Liver (tissue), 9 donors: Measurements from ENCODE around the gene ADCY2. TPM values are rescaled to one million over a fixed set of nuclear protein-coding genes. Genes with fewer than 3 reads are reported as not detected.
A peak's percentile ranks its signal among the peaks of the same experiment; 100 is the strongest.

Source experiments
- DNase-seq: peaks from one replicate; pipeline ENCODE4 v3.0.0-alpha.2; 2017; ENCODE audit warnings: low spot score
- H3K27ac ChIP-seq, 2 donors: one replicate each; pipeline ENCODE4 v1.7.0; 2013; ENCODE audit warnings: inconsistent platforms in 2 of 2, low read length in 2 of 2, control low read depth in 1 of 2, low read depth in 1 of 2, mild to moderate bottlenecking in 1 of 2
- H3K27me3 ChIP-seq, 4 donors: one replicate each; pipeline versions ENCODE4 v1.6.1 to v1.7.0; 2013; ENCODE audit warnings: low read length in 3 of 4, inconsistent platforms in 1 of 4, mild to moderate bottlenecking in 1 of 4, moderate library complexity in 1 of 4; ENCODE audit not compliant: control insufficient read depth in 4 of 4, insufficient read depth in 4 of 4
- H3K36me3 ChIP-seq, 4 donors: one replicate each; pipeline versions ENCODE4 v1.6.1 to v1.7.0; 2013; ENCODE audit warnings: low read length in 3 of 4, mild to moderate bottlenecking in 3 of 4, low read depth in 1 of 4, moderate library complexity in 1 of 4; ENCODE audit not compliant: control insufficient read depth in 4 of 4, insufficient read depth in 3 of 4
- H3K4me1 ChIP-seq, 4 donors: one replicate each; pipeline versions ENCODE4 v1.6.1 to v1.7.0; 2013; ENCODE audit warnings: low read length in 3 of 4, mild to moderate bottlenecking in 3 of 4, moderate library complexity in 1 of 4; ENCODE audit not compliant: control insufficient read depth in 4 of 4, insufficient read depth in 4 of 4
- H3K4me3 ChIP-seq, 3 donors: one replicate each; pipeline versions ENCODE4 v1.6.1 to v1.7.0; 2013; ENCODE audit warnings: low read length in 3 of 3, control low read depth in 1 of 3, low read depth in 1 of 3, mild to moderate bottlenecking in 1 of 3
- H3K9ac ChIP-seq, 2 donors: one replicate each; pipeline ENCODE4 v1.7.0; 2013; ENCODE audit warnings: low read length in 2 of 2, mild to moderate bottlenecking in 2 of 2, moderate library complexity in 2 of 2, control low read depth in 1 of 2, low read depth in 1 of 2
- H3K9me3 ChIP-seq, 4 donors: one replicate each; pipeline versions ENCODE4 v1.6.1 to v1.7.0; 2013; ENCODE audit warnings: low read length in 3 of 4; ENCODE audit not compliant: control insufficient read depth in 4 of 4
- EGR1 ChIP-seq, 2 donors: IDR thresholded peaks; 2 replicates each; pipeline ENCODE4 v1.6.1; 2016 to 2018; ENCODE audit warnings: antibody characterized with exemption in 2 of 2, low read depth in 2 of 2
- FOXA1 ChIP-seq: IDR thresholded peaks from 2 replicates; pipeline ENCODE4 v1.6.1; 2016; ENCODE audit warnings: antibody characterized with exemption
- FOXA2 ChIP-seq: IDR thresholded peaks from 2 replicates; pipeline ENCODE4 v1.6.1; 2016; ENCODE audit warnings: antibody characterized with exemption
- GABPA ChIP-seq, 2 donors: IDR thresholded peaks in 1 of 2; conservative IDR thresholded peaks in 1 of 2; 2 replicates each; pipeline ENCODE4 v1.6.1; 2016; ENCODE audit warnings: antibody characterized with exemption in 2 of 2, mild to moderate bottlenecking in 1 of 2, moderate library complexity in 1 of 2
- HNF4A ChIP-seq, 2 donors: conservative IDR thresholded peaks; 2 replicates each; pipeline ENCODE4 v1.6.1; 2016; ENCODE audit warnings: antibody characterized with exemption in 2 of 2, mild to moderate bottlenecking in 2 of 2
- HNF4G ChIP-seq: IDR thresholded peaks from 2 replicates; pipeline ENCODE4 v1.6.1; 2016; ENCODE audit warnings: antibody characterized with exemption
- JUND ChIP-seq, 2 donors: IDR thresholded peaks; 2 replicates each; pipeline ENCODE4 v1.6.1; 2016; ENCODE audit warnings: antibody characterized with exemption in 2 of 2
- NR2F2 ChIP-seq: IDR thresholded peaks from 2 replicates; pipeline ENCODE4 v1.6.1; 2016; ENCODE audit warnings: antibody characterized with exemption
- RAD21 ChIP-seq, 2 donors: IDR thresholded peaks; 2 replicates each; pipeline ENCODE4 v1.6.1; 2016; ENCODE audit warnings: antibody characterized with exemption in 2 of 2, mild to moderate bottlenecking in 2 of 2
- REST ChIP-seq: IDR thresholded peaks from 2 replicates; pipeline ENCODE4 v1.6.1; 2016; ENCODE audit warnings: antibody characterized with exemption, mild to moderate bottlenecking
- RXRA ChIP-seq, 2 donors: IDR thresholded peaks; 2 replicates each; pipeline ENCODE4 v1.6.1; 2017 to 2018; ENCODE audit warnings: antibody characterized with exemption in 2 of 2, mild to moderate bottlenecking in 1 of 2
- SP1 ChIP-seq: IDR thresholded peaks from 2 replicates; pipeline ENCODE4 v1.6.1; 2018; ENCODE audit warnings: antibody characterized with exemption, mild to moderate bottlenecking
- TAF1 ChIP-seq: conservative IDR thresholded peaks from 2 replicates; pipeline ENCODE4 v1.6.1; 2016; ENCODE audit warnings: antibody characterized with exemption, mild to moderate bottlenecking
- YY1 ChIP-seq: IDR thresholded peaks from 2 replicates; pipeline ENCODE4 v1.6.1; 2016; ENCODE audit warnings: antibody characterized with exemption, mild to moderate bottlenecking
- WGBS: extraction: QIAGEN DNeasy Blood & Tissue Kit; methylation state at CpG from one replicate; pipeline ENCODE4 v1.1.7; 2013; 5-methylcytosine and 5-hydroxymethylcytosine counted together
- polyA plus RNA-seq, 2 donors: library from polyadenylated mRNA; stranded (reverse) in 1 of 2; unstranded in 1 of 2; fragments of 200-250 nt in 1 of 2; fragments of >200 nt in 1 of 2; fragmentation: Nextera tagmentation in 1 of 2; extraction: Ambion mirVana in 1 of 2; gene quantifications; one replicate each; pipeline versions ENCODE4 v1.2.1 to v1.2.3, GENCODE V29; 2013 to 2015
- total RNA-seq, 2 donors: library from RNA; depleted of rRNA; stranded (reverse); fragments of >200 nt; gene quantifications; one replicate each; pipeline ENCODE4 v1.2.3, GENCODE V29; 2014
- TF ChIP-seq, protein P1 (sequence below): IDR thresholded peaks from 2 replicates; pipeline ENCODE4 v1.6.1; 2016; ENCODE audit warnings: antibody characterized with exemption
- TF ChIP-seq, protein P2 (sequence below): fragments of 150-350 bp; IDR thresholded peaks from 2 replicates; pipeline ENCODE4 v1.5.1; 2017; ENCODE audit warnings: improper control_type of control experiment, low read depth, low read length; ENCODE audit not compliant: missing input control
- donor health status: healthy.
- donor health status: healthy.
- donor health status: healthy.
- donor health status: healthy.
- donor health status: healthy.

Gene ADCY2
- total and polyA plus RNA-seq, 4 donors: not detected

DNA sequence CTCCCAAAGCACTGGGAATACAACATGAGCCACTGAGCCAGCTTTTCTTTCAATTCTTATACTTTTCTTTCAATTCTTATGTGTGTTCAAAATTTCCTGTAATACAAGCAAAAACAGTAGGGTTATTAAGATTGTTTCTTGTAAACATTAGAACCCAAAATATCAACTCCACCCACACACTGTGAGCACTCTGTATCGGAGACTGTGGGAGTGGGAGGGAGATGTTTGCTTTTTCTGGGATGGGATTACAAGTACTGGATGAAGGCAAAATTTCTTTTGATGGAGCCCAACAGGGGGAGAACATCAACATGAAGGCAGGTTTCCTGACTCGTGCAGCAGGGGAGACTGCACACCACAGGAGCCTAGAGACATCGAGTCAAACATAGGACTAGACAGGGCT is 459.7 kb downstream of the ADCY2 start:
- Histone ChIP-seq H3K36me3 (peaks cover 3 to 19% (median 15%) of the 10 kb centered on the region in 4 donors), H3K4me1 (peaks cover 4 to 21% (median 13%) of the 10 kb centered on the region in 4 donors), H3K9ac (no peak overlapping the region), H3K9me3 (no peaks in the 10 kb centered on the region), H3K27ac (no peak overlapping the region), H3K4me3 (no peak overlapping the region), H3K27me3 (no peaks in the 10 kb centered on the region)
- no peak for DNase-seq
- 80% methylated on average over 3 of the region's 3 CpGs for WGBS
- no peak for TF ChIP-seq JUND (IDR thresholded peaks at IDR 0.05)
- no peak for TF ChIP-seq HNF4A (conservative IDR thresholded peaks at IDR 0.05)
- no peak for TF ChIP-seq FOXA2
- TF ChIP-seq GABPA (IDR thresholded peaks at IDR 0.05 in 1 of 2, conservative IDR thresholded peaks at IDR 0.05 in 1 of 2): no peak
- TF ChIP-seq NR2F2: no peak
- no peak for TF ChIP-seq EGR1 (IDR thresholded peaks at IDR 0.05; ENCODE audit: low read depth in 2 of 2)
- no peak for TF ChIP-seq RXRA (IDR thresholded peaks at IDR 0.05)
- TF ChIP-seq, protein P1, sequence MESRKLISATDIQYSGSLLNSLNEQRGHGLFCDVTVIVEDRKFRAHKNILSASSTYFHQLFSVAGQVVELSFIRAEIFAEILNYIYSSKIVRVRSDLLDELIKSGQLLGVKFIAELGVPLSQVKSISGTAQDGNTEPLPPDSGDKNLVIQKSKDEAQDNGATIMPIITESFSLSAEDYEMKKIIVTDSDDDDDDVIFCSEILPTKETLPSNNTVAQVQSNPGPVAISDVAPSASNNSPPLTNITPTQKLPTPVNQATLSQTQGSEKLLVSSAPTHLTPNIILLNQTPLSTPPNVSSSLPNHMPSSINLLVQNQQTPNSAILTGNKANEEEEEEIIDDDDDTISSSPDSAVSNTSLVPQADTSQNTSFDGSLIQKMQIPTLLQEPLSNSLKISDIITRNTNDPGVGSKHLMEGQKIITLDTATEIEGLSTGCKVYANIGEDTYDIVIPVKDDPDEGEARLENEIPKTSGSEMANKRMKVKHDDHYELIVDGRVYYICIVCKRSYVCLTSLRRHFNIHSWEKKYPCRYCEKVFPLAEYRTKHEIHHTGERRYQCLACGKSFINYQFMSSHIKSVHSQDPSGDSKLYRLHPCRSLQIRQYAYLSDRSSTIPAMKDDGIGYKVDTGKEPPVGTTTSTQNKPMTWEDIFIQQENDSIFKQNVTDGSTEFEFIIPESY: no peak
- no peak for TF ChIP-seq REST
- TF ChIP-seq YY1: no peak

DNA sequence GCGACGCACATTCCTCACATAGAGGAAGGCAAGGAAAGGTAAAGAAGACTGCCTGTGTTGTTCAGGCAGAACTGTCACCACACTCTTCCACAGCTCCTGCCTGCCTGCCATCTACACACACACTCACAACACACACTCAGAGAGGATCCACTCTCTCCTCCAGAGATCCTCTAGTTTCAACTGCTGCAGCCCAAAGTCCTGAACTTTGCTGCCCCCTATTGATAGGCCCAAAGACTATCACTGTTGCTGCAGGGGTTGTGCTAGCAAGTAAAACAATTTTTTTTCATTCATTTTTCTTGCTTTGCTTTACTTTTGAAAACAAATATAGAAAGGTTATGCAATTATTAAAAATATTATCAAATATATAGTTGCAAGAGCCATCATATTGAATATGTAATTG is 460.9 kb downstream of the ADCY2 start:
- no peak for DNase-seq
- H3K27me3 ChIP-seq: no peaks in the 10 kb centered on the region

More for the DNA sequence above, 460.9 kb downstream of the ADCY2 start:
- H3K36me3 ChIP-seq: peaks cover 3 to 26% (median 23%) of the 10 kb centered on the region in 4 donors
- no peaks in the 10 kb centered on the region for H3K9me3 ChIP-seq
- H3K4me1 ChIP-seq: peaks cover 4 to 11% (median 6%) of the 10 kb centered on the region in 4 donors
- no peak overlapping the region for H3K27ac ChIP-seq
- TF ChIP-seq RAD21 (IDR thresholded peaks at IDR 0.05): peak; percentile 91 to 93
- no peak for TF ChIP-seq JUND (IDR thresholded peaks at IDR 0.05)
- TF ChIP-seq HNF4A (conservative IDR thresholded peaks at IDR 0.05): peak in 1 of 2 donors; percentile 25
- no peak for TF ChIP-seq TAF1
- no peak for TF ChIP-seq SP1
- TF ChIP-seq, protein P1: no peak
- TF ChIP-seq YY1: no peak
- no peak for TF ChIP-seq GABPA (IDR thresholded peaks at IDR 0.05 in 1 of 2, conservative IDR thresholded peaks at IDR 0.05 in 1 of 2)
- no peak for TF ChIP-seq FOXA2
- TF ChIP-seq FOXA1: no peak
- TF ChIP-seq, protein P2, sequence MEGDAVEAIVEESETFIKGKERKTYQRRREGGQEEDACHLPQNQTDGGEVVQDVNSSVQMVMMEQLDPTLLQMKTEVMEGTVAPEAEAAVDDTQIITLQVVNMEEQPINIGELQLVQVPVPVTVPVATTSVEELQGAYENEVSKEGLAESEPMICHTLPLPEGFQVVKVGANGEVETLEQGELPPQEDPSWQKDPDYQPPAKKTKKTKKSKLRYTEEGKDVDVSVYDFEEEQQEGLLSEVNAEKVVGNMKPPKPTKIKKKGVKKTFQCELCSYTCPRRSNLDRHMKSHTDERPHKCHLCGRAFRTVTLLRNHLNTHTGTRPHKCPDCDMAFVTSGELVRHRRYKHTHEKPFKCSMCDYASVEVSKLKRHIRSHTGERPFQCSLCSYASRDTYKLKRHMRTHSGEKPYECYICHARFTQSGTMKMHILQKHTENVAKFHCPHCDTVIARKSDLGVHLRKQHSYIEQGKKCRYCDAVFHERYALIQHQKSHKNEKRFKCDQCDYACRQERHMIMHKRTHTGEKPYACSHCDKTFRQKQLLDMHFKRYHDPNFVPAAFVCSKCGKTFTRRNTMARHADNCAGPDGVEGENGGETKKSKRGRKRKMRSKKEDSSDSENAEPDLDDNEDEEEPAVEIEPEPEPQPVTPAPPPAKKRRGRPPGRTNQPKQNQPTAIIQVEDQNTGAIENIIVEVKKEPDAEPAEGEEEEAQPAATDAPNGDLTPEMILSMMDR: peak; percentile 80
- no peak for TF ChIP-seq RXRA (IDR thresholded peaks at IDR 0.05)
- no peak for TF ChIP-seq HNF4G
- TF ChIP-seq REST: no peak
- no peak for TF ChIP-seq EGR1 (IDR thresholded peaks at IDR 0.05; ENCODE audit: low read depth in 2 of 2)
- WGBS: over 99% methylated on average over 2 of the region's 2 CpGs
- no peak overlapping the region for H3K9ac ChIP-seq
- H3K4me3 ChIP-seq: no peak overlapping the region
